ENCODE data around the gene MAML2. TPM values are rescaled to one million over a fixed set of nuclear protein-coding genes. Genes with fewer than 3 reads are reported as not detected.

Gene MAML2
- total RNA-seq, 1 donor from 2014 or later = 3.8 TPM

DNA sequence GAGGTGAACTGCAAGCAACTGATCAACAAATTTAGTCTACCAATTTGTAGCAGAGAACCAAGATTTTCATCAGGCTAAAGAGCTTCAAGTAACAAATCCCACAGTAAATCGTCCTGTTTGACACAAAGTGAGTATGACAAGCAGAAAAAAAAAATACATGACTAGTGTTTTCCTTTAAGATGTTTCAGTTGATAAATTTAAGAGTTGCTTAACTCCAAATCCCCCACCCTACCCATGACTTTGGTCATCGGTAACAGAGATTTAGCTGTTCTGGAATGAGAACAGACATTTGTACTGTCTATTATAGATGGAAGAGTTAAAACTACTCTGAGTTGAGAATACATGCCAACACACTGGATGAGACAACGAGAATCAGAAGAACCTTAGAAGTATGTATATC lies 254.1 kb downstream of the MAML2 start:
- no peak overlapping the region for H3K4me2 ChIP-seq
- H3K27me3 ChIP-seq = no peaks in the 10 kb centered on the region
- peaks cover 16% of the 10 kb centered on the region for H3K36me3 Mint-ChIP-seq
- no peak overlapping the region for H3K9ac ChIP-seq
- H3K27ac ChIP-seq = no peak overlapping the region
- H3K27me3 Mint-ChIP-seq (ENCODE audit: insufficient read depth, low read depth) = no peaks in the 10 kb centered on the region
- no peaks in the 10 kb centered on the region for H3K79me2 ChIP-seq (ENCODE audit: low read depth)
- H3K9me3 ChIP-seq (ENCODE audit: low read depth) = no peaks in the 10 kb centered on the region
- H3K27ac Mint-ChIP-seq = no peak overlapping the region
- TF ChIP-seq, protein P1, sequence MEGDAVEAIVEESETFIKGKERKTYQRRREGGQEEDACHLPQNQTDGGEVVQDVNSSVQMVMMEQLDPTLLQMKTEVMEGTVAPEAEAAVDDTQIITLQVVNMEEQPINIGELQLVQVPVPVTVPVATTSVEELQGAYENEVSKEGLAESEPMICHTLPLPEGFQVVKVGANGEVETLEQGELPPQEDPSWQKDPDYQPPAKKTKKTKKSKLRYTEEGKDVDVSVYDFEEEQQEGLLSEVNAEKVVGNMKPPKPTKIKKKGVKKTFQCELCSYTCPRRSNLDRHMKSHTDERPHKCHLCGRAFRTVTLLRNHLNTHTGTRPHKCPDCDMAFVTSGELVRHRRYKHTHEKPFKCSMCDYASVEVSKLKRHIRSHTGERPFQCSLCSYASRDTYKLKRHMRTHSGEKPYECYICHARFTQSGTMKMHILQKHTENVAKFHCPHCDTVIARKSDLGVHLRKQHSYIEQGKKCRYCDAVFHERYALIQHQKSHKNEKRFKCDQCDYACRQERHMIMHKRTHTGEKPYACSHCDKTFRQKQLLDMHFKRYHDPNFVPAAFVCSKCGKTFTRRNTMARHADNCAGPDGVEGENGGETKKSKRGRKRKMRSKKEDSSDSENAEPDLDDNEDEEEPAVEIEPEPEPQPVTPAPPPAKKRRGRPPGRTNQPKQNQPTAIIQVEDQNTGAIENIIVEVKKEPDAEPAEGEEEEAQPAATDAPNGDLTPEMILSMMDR (IDR thresholded peaks at IDR 0.05) = no peak
- TF ChIP-seq EZH2phosphoT487 (IDR thresholded peaks at IDR 0.05) = no peak
- TF ChIP-seq EZH2 (IDR thresholded peaks at IDR 0.05) = no peak
- H4K20me1 ChIP-seq (ENCODE audit: low read depth) = no peaks in the 10 kb centered on the region
- H3K4me1 Mint-ChIP-seq = peaks cover 26% of the 10 kb centered on the region
- H3K9me3 Mint-ChIP-seq = no peaks in the 10 kb centered on the region
- H3K36me3 ChIP-seq = no peaks in the 10 kb centered on the region
- DNase-seq (ENCODE audit: low spot score) = no peak
- H3K4me3 Mint-ChIP-seq = no peak overlapping the region
- H2AFZ ChIP-seq (replicated peaks) = no peak overlapping the region
- peaks cover 21% of the 10 kb centered on the region for H3K4me1 ChIP-seq
- H3K4me3 ChIP-seq = no peak overlapping the region
- no peaks in the 10 kb centered on the region for H3F3A ChIP-seq (ENCODE audit: low read depth)

DNA sequence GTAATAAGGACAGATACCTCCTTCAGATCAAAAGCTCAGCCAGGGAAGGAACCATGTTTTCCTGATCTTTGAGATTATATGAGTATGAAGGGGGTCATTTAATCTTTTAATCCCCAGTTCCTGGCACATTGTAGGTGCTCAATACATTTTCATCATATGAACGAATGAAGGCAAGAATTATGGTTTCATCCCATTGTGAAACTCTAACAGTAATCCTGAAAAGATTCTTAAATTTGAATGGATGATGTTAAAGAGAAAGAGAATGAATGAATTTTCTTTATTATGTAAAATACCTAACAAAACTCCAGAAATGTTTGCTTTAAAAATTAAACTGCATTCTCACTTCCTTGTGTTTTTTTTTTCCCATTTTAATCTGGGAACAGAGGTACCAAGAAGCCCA lies 256.9 kb downstream of the MAML2 start:
- no peak overlapping the region for H2AFZ ChIP-seq (replicated peaks)
- H4K20me1 ChIP-seq (ENCODE audit: low read depth) = no peaks in the 10 kb centered on the region
- no peak for TF ChIP-seq EZH2phosphoT487 (IDR thresholded peaks at IDR 0.05)
- TF ChIP-seq, protein P1 (IDR thresholded peaks at IDR 0.05) = no peak
- no peak for TF ChIP-seq EZH2 (IDR thresholded peaks at IDR 0.05)
- no peak overlapping the region for H3K9ac ChIP-seq
- no peak overlapping the region for H3K27ac ChIP-seq
- no peaks in the 10 kb centered on the region for H3K9me3 Mint-ChIP-seq
- no peak overlapping the region for H3K4me3 Mint-ChIP-seq
- DNase-seq (ENCODE audit: low spot score) = no peak
- H3K9me3 ChIP-seq (ENCODE audit: low read depth) = no peaks in the 10 kb centered on the region
- H3K36me3 Mint-ChIP-seq = peaks cover 4% of the 10 kb centered on the region
- no peaks in the 10 kb centered on the region for H3K27me3 ChIP-seq
- H3K4me2 ChIP-seq = no peak overlapping the region
- H3K4me1 ChIP-seq = peaks cover 21% of the 10 kb centered on the region
- H3F3A ChIP-seq (ENCODE audit: low read depth) = no peaks in the 10 kb centered on the region
- no peaks in the 10 kb centered on the region for H3K27me3 Mint-ChIP-seq (ENCODE audit: insufficient read depth, low read depth)
- H3K4me1 Mint-ChIP-seq = peaks cover 19% of the 10 kb centered on the region
- no peaks in the 10 kb centered on the region for H3K79me2 ChIP-seq (ENCODE audit: low read depth)
- H3K4me3 ChIP-seq = no peak overlapping the region
- H3K27ac Mint-ChIP-seq = no peak overlapping the region
- no peaks in the 10 kb centered on the region for H3K36me3 ChIP-seq

DNA sequence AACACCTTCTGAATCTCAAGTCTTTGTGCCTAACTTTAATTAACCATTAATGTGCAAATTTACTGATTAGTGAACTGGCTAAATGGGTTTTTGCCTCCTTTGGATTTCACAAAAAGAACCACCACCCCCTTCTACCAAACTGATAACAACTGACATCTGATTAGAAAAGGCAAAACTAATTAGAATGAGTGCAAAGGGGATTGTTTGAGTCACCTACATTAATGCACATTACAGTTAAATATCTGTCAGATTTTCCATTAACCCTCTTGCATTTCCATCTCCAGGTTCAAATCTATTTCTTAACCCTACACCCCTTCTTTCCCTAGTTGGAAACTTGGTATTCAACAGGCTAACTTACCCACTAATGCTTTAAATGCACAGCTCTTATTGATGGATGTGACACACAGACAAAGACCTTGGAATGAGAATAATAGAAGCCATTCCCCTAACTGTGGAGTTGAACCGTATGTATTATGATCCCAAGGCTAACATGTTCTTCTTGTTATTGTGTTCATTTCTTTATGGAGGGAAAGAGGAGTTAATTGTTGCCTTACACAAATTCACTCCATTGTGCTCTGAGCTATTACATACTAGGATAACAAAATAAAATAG lies 257.6 kb downstream of the MAML2 start:
- Histone ChIP-seq H3K79me2 (ENCODE audit: low read depth) (no peaks in the 10 kb centered on the region), H4K20me1 (ENCODE audit: low read depth) (no peaks in the 10 kb centered on the region), H3K4me1 (peaks cover 15% of the 10 kb centered on the region), H3K4me3 (no peak overlapping the region), H3F3A (ENCODE audit: low read depth) (no peaks in the 10 kb centered on the region), H3K9me3 (ENCODE audit: low read depth) (no peaks in the 10 kb centered on the region), H3K36me3 (no peaks in the 10 kb centered on the region), H3K9ac (no peak overlapping the region), H3K4me2 (no peak overlapping the region), H2AFZ (replicated peaks) (no peak overlapping the region), H3K27ac (no peak overlapping the region), H3K27me3 (no peaks in the 10 kb centered on the region)
- Mint-ChIP-seq H3K36me3 (peaks cover 3% of the 10 kb centered on the region), H3K27me3 (ENCODE audit: insufficient read depth, low read depth) (no peaks in the 10 kb centered on the region), H3K4me3 (no peak overlapping the region), H3K27ac (no peak overlapping the region), H3K4me1 (peaks cover 15% of the 10 kb centered on the region), H3K9me3 (no peaks in the 10 kb centered on the region)
- TF ChIP-seq EZH2phosphoT487 (IDR thresholded peaks at IDR 0.05) (no peak), EZH2 (IDR thresholded peaks at IDR 0.05) (no peak)
- TF ChIP-seq, protein P1 (IDR thresholded peaks at IDR 0.05) = no peak
- DNase-seq (ENCODE audit: low spot score) = no peak

All from neural progenitor cell (in vitro differentiated cells).